RWPE1 (cell line): ENCODE results near the gene AKAP9.

Source experiments
- CTCF ChIA-PET: fragments of 350-600 bp; sonication (Branson Sonifier 250); formaldehyde crosslinking; extraction: SDS; loops from one replicate; lab custom pipeline; 2021; lab: Yijun Ruan, JAX
- POLR2A ChIA-PET: fragments of 400-600 bp; formaldehyde crosslinking; extraction: SDS; loops from one replicate; lab custom pipeline; 2020; ENCODE audit warnings: antibody characterized with exemption; ENCODE audit not compliant: low non-redundant PET; lab: Yijun Ruan, JAX
- DNase-seq: peaks from one replicate; pipeline ENCODE4 v3.0.0; 2012; ENCODE audit warnings: low spot score
- H3K27ac ChIP-seq: fragments of 450-650 bp; 2 replicates; pipeline ENCODE4 v1.5.1; 2017
- CTCF ChIP-seq: fragments of 450-650 bp; conservative IDR thresholded peaks from 2 replicates; pipeline ENCODE4 v1.5.1; 2017; ENCODE audit warnings: low read depth, mild to moderate bottlenecking

Gene AKAP9

GRCh38 chr7:91899563-91899962 is 41.1 kb upstream of the AKAP9 start:
- ChIA-PET POLR2A (no interaction called here), CTCF (no interaction called here)
- no peak overlapping the region for H3K27ac ChIP-seq
- no peak for DNase-seq
- no peak for TF ChIP-seq CTCF

- no peak for TF ChIP-seq CTCF
- ChIA-PET CTCF (interaction anchor here (0.7 kb wide), 1 partner anchor 85 kb away, joined by 4 read pairs; no protein-coding TSS in a partner anchor), POLR2A (no interaction called here)
- DNase-seq: no peak
- no peak overlapping the region for H3K27ac ChIP-seq
These were observed 30.5 kb upstream of the AKAP9 start for GRCh38 chr7:91910171-91910570.

- CTCF ChIA-PET: interaction anchor here (0.6 kb wide), 1 partner anchor 8 kb away, joined by 3 read pairs; no protein-coding TSS in a partner anchor
- no peak for TF ChIP-seq CTCF
- H3K27ac ChIP-seq: no peak overlapping the region
- DNase-seq: no peak
- POLR2A ChIA-PET: no interaction called here
These were observed 29.5 kb upstream of the AKAP9 start for GRCh38 chr7:91911121-91911520.

GRCh38 chr7:91912494-91912893 is 28.2 kb upstream of the AKAP9 start:
- TF ChIP-seq CTCF: no peak
- DNase-seq: no peak
- ChIA-PET POLR2A (no interaction called here), CTCF (interaction anchor here (0.6 kb wide), 1 partner anchor 96 kb away, joined by 4 read pairs; no protein-coding TSS in a partner anchor)
- H3K27ac ChIP-seq: no peak overlapping the region

- CTCF ChIA-PET: no interaction called here
- DNase-seq: no peak
These were observed 27.1 kb upstream of the AKAP9 start for GRCh38 chr7:91913612-91914011.

GRCh38 chr7:91915401-91916050 is 25.1 kb upstream of the AKAP9 start:
- no peak for DNase-seq
- CTCF ChIA-PET: interaction anchor here (0.6 kb wide), 1 partner anchor 1003 kb away, joined by 3 read pairs; no protein-coding TSS in a partner anchor
- no peak for TF ChIP-seq CTCF
- no peak overlapping the region for H3K27ac ChIP-seq
- POLR2A ChIA-PET: no interaction called here

More at GRCh38 chr7:91913612-91914011, 27.1 kb upstream of the AKAP9 start:
- no peak for TF ChIP-seq CTCF
- no peak overlapping the region for H3K27ac ChIP-seq
- POLR2A ChIA-PET: no interaction called here
